NCI-H748 treated with DMSO at 0.1 percent for 48 hours (cell line): ENCODE data around the gene MT1M.
"Not testable (repeated sequence)": the region's sequence is repeated elsewhere in the genome, so short reads cannot be mapped to it uniquely, and the experiment has no call there.

Experiments
- DNase-seq: peaks from one replicate; lab custom pipeline; 2025; lab: John Stamatoyannopoulos, UW

The MT1M gene

DNA sequence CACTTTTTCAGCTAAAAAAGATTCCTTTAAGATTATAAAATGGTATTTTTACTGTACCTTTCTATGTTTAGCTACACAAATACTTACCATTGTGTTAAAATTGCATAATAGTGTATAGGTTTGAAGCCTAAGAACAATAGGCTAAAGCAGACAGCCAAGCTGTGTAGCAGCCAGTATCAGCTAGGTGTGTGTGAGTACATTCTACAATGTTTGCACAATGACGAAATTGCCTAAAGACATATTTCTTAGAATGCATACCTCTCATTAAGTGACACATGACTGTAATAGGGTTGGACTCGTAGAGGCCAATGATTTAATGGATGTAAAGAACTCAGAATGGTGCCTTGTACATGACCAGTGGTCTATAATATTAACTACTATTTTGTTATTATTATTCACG lies 17.4 kb downstream of the MT1M start:
- no peak for DNase-seq

DNA sequence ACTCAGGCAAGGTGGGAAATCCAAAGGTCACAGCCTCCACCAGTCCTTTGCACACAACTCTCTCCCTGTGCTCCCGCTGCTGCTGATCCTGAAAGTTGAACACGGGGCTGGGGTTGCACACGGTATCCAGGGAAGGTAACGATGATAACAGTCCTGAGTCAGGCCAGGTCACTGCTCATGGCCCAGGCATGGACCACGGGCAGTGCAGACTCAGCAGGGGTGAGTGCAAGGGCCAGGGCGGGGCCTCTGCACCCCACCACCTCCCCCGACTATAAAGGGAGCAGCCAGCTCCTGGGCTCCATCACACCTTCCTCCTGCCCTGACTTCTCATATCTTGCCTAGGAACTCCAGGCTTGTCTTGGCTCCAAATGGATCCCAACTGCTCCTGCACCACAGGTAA lies 19.1 kb downstream of the MT1M start, which contains the start of gene MT1B:
TSS of gene MT1B (plus strand) at position 301 of the 400 bp plus-strand sequence. CDS start at position 369, 68 bp downstream.
- DNase-seq = no peak

DNA sequence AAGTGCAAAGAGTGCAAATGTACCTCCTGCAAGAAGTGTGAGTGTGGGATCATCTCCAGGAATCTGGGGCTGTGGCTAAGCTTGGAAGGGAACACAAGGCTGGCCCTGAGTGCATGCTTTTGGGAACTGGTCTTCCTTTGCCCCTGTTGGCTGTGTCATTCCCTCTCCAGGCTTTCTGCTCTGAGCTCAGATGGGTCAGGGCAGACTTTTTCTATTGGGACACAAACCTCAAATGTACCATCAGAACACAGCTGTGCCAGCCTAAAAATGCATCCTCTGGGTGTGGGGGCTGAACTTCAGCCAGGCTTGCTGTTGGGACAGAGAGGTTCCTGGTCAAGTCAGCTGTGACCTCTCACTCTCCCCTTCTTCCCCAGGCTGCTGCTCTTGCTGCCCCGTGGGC lies 20.1 kb downstream of the MT1M start:
- DNase-seq = no peak

DNA sequence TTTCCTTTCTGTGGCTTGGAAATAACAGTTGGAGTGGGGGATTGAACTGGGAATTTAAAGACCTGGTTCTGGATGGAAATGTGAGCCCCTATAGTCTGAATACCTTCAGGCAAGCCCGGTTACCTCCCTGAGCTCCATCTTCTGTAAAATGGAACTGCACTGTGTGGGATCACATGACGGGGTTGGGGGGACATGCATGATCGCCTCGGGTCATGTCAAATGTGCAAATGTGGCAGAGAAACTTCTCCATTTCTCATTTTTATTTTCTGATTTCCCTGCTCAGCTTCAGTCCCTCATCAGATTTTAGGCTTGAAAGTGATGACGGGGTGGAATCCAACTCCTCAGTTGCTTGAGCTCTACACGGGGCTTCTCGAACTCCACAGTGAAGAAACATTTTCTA lies 20.8 kb downstream of the MT1M start:
- no peak for DNase-seq

DNA sequence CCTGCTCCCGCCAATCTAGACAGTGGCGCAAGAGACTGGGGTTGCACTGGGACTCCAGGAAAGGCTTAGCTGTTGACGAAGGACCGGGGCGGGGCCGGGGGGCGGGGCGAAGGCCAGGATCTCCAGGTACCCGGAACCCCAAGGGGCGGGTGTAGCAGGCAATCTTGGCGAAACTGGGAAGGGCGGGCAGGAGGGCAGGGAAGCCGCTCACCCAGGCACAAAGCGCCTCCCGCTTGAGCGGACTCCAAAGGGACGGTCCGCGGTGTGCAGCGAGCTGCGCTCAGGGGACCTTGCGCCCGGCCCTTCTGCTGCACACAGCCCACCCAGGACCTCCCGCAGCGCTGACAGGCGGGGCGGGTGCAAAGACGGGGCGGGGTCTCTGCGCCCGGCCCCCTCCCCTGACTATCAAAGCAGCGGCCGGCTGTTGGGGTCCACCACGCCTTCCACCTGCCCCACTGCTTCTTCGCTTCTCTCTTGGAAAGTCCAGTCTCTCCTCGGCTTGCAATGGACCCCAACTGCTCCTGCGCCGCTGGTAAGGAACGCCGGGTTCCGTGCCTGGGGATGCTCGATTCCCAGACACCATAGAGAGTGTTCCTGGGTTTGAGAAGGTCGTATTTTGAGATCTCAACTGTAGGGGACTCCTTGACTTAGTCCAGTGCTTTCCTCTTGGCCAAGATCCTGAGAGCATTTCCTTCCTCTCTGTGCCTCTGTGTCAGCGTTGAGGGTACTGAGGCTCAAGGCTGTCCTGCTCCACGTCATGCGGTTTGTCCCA lies 25.3 kb downstream of the MT1M start, which contains the start of gene MT1F:
TSS of gene MT1F (plus strand) at position 405 of the 772 bp plus-strand sequence. CDS start at position 505, 100 bp downstream.
- peak; percentile 11 for DNase-seq

DNA sequence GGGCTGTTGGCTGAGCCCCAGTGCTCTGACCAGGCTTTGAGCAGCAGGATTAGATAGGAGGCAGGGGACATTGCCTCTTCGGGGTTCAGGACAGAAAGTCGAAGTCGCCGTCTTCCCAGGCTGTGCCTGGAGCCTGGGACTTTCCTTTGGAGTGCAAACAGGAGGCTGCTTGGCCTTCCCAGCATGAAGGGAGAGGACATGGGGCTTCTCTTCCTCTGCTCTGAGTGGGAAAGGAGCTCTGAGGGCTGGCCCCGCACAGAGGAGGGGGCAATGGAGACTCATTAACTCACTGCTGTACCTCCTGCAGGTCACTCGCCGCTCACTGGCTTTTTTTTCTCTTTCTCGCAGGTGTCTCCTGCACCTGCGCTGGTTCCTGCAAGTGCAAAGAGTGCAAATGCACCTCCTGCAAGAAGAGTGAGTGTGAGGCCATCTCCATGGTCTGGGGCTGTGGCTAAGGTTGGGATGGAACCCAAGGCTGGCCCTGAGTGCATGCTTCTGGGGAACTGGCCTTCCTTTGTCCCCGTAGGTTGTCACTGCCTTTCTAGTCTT lies 25.9 kb downstream of the MT1M start:
- DNase-seq = no peak

DNA sequence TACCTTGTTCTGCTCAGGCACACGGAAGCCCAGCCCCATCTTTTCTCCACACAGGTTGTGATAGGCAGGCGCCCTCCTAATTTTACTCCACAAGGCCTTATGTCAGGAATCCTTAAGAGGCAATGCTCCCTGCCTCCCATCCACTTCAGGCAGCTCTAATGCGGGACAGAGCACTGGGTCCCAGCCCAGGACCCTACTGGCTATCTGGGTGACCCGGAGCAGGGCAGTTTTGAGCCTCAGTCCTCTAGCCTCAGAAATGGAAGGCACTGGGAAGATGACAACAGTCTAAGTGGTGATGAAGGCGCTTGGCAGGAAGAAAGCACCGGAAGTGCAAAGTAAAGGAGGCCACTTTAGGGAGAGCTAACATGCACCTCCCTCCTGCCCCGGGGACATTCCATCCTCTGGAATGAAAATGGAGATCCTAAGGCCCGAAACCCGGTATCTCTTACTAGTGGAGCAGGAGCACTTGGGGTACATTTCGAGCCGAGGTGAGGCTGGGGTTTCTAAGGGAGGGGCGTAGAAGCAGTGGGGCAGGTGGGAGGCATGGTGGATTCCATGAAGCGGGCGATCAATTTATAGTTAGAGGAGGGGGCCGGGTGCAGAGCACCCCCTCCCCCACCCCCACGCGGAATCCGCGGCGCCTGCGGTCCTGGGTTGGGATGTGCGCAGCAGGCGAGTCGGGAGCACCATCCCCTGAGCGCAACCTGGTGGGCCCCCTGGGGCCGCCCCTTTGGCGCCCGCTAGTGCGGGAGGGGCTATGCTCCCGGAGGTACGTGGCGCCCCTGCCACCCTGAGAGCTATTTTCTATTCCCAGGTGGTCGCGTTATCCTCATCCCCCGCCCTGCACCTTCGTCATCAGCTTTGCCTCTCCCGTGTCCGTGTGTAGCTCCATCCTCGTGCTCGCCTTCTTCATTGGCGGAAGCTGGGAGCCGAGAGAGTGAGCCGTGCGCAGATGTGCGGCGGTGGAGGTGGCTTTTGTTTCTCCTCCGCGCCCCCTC lies 30.2 kb downstream of the MT1M start:
- no peak for DNase-seq

DNA sequence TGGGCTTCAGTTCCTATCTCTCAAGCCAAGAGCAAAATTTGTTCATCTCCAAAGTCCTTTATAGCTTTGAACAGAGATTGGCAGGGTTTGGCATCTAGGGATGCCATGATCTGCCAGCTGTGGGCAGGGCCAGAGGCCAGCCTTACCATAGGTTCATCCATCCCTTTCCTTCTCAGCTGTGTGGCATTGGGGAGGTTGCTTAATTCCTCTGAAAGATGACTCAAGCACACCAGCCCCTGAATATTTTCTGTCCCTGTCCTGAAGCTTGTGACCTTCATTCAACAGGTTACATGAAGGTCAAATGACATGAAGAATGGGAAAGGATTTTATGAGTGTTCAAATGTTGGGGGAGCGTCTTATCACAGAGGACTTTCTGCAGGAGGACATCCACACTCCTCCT lies 32.0 kb downstream of the MT1M start:
- DNase-seq = no peak

DNA sequence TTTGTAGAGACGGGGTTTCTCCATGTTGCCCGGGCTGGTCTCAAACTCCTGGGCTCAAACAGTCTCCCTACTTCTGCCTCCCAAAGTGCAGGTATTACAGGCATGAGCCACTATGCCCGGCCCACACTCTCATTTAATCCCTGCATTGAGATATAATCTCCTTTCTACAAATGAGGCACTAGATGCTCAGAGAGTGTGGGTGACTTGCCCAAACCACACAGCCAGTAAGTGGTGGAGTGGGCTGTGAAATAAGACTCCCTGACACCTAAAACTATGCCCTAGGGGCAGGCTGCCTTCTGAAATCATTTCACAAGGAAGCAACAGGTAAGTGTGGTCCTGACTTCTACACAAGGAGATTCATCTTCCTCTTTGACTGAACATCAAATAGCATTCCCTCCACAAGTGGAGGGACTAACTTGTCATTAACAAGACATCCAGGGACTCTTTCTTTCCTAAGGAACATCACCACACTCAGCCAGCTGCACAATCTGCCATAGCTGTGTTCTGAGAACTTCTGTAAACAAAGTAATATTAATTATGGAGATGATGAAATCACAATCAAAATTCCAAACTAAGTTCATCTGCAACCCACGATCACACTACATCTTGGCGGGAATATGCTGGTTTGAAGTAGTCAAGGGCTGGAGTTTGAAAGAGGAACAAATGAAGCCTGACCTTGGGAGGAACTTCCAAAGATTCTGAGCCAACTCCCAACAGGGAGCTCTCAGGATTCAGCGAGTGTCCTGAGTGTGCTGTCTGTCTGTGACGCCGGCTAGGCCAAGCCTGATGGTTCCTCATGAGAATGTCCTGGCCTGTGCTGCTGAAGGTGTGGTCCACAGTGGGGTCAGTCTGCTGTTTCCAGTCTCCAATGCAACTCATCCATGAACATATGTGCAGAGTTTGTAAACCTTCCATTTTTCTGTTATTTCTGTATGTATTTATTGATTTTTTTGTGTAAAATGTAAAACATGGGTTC lies 33.1 kb downstream of the MT1M start:
- not testable (repeated sequence) for DNase-seq

DNA sequence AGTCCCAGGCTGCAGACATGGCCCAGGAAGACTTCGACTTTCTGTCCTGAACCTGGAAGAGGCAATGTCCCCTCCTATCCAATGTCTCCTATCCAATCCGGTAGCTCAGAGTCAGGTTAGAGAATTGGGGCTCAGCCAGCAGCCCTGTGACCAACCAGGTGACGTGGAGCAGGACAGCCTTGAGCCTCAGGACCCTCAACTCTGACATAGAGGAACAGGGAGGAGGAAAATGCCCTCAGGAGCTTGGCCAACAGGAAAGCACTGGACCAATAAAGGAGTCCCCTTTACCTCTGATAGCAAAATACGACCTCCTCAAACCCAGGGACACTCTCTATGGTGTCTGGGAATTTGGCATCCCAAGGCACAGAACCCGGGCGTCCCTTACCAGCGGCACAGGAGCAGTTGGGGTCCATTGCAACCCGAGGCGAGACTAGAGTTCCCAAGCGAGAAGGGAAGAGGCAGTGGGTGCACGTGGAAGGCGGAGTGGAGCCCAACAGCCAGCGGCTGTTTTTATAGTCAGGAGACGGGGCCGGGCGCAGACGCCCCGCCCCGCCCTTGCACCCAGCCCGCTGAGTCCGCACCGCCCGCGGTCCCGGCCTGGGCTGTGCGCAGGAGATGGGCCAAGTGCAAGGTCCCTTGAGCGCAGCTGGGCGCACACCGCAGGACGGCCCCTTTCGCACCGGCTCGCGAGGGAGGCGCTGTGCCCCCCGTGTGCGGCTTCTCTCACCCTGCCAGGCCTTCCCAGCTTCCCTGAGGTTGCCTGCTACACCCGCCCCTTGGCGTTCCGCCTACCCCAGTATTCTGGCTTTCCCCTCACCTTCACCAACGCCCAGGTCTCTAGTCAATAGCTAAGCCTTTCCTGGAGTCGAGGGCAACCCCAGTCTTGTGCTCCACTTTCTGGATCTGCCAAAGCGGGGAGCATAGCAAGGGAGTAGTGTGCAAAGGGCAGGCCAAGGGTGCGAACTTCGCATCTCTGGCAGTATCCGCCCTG lies 35.4 kb downstream of the MT1M start, which contains the start of gene MT1G:
TSS of gene MT1G (minus strand) at position 485 of the 991 bp plus-strand sequence. CDS start at position 413, 72 bp downstream.
- DNase-seq = no peak

DNA sequence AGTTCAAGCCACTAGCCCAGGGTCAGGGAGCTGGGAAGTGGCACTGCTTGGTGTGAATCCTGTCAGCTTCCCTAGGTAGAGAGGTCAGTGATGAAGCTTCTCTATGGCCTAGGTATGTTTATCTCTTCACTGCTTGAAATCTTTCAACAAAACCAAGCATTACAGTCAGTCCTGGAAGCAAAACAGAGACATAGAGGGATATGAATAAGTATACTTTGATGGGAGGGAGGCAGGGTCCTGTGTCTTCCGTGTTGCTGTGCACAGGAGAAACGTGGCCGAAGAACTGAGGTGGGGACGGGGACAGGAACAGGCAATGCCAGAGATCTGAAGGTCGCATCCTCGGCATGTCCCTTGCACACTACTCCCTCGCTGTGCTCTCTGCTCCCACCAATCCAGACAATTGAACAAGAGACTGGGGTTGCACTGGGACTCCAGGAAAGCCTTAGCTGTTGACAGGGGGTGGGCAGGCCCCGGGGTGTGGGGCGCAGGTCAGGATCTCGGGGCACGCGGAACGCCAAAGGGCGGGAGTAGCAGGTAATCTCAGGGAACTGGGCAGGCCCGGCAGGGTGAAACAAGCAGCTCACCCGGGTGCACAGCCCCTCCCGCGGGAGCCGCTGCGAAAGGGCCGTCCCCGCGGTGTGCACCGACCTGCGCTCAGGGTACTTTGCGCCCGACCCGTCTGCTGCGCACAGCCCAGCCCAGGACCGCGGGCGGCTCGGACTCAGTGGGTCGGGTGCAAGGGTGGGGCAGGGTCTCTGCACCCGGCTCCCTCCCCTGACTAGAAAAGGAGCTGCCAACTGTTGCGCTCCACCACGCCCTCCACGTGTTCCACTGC lies 36.8 kb downstream of the MT1M start, which contains the start of gene MT1H:
TSS of gene MT1H (plus strand) at position 810 of the 835 bp plus-strand sequence. CDS start 71 bp downstream, outside the sequence.
- DNase-seq = no peak

DNA sequence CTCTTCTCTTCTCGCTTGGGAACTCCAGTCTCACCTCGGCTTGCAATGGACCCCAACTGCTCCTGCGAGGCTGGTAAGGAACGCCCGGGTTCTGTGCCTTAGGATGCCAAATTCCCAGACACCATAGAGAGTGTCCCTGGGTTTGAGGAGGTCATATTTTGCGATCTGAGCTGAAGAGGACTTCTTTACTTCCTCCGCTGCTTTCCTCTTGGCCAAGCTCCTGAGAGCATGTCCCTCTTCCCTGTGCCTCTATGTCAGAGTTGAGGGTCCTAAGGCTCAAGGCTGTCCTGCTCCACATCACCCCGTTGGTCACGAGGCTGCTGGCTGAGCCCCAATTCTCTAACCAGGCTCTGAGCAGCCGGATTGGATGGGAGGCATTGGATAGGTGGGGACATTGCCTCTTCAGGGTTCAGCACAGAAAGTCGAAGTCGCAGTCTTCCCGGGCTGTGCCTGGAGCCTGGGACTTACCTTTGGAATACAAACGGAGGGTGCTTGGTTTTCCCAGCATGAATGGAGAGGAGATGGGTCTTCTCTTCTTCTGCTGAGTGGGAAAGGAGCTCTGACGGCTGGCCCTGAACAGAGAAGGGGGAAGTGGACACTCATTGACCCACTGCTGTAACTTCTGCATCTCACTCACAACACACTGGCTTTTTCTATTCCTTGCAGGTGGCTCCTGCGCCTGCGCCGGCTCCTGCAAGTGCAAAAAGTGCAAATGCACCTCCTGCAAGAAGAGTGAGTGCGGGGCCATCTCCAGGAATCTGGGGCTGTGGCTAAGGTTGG lies 37.6 kb downstream of the MT1M start:
- DNase-seq = no peak

DNA sequence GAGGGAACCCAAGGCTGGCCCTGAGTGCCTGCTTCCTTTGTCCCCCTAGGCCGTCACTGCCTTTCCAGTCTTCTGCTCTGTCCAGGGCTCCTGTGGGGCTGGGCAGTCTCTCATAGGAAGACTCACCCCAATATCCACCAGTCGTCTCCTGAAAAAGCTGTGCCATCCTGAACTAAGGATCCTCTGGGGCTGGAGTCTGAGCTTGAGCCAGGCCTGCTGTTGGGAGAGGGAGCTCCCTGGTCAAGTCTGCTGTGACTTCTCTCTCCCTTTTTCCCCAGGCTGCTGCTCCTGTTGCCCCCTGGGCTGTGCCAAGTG lies 38.1 kb downstream of the MT1M start:
- DNase-seq = no peak

DNA sequence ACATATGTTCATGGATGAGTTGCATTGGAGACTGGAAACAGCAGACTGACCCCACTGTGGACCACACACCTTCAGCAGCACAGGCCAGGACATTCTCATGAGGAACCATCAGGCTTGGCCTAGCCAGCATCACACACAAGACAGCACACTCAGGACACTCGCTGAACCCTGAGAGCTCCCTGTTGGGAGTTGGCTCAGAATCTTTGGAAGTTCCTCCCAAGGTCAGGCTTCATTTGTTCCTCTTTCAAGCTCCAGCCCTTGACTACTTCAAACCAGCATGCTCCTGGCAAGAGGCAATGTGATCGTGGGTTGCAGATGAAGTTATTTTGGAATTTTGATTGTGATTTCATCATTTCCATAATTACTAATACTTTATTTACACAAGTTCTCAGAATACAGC lies 39.2 kb downstream of the MT1M start:
- not testable (repeated sequence) for DNase-seq

DNA sequence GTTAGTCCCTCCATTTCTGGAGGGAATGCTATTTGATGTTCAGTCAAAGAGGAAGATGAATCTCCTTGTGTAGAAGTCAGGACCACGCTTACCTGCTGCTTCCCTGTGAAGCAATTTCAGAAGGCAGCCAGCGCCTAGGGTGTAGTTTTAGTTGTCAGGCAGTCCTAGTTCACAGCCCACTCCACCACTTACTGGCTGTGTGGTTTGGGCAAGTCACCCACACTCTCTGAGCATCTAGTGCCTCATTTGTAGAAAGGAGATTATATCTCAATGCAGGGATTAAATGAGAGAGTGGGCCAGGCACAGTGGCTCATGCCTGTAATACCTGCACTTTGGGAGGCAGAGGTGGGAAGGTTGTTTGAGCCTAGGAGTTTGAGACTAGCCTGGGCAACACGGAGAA lies 39.7 kb downstream of the MT1M start:
- DNase-seq = not testable (repeated sequence)

DNA sequence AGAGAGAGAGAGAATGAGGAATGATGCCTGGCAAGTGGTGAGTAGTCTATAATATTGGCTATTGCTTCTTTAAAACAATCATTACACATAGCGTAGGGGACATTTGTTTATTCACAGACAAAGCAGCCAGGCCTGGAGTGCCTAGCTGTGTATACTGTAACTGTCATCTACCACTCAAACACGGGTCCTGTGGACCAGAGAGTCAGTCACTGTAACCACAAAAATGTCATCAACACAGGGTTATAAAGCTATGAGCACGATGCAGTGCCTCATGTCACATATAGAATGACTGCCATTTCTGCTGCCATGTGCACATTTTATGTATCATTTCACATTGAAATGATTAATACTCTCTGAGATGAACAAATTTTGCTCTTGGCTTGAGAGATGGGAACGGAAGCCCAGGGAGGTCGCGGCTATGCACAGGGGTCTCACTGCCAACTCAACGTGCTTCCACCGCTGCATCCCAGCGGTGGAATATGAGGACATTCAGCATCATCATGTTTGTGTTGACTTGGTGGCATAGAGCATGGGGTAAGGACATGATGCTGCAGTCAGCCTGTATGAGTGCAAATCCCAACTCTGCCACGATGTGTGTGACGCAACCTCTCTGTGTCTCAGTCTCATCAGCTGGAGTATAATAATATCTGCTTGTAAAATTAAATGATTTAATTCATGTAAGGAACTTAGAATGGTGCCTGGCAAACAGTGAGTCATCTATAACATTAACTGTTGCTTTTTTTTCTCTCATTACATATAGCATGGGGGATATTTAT lies 40.5 kb downstream of the MT1M start:
- DNase-seq = no peak

DNA sequence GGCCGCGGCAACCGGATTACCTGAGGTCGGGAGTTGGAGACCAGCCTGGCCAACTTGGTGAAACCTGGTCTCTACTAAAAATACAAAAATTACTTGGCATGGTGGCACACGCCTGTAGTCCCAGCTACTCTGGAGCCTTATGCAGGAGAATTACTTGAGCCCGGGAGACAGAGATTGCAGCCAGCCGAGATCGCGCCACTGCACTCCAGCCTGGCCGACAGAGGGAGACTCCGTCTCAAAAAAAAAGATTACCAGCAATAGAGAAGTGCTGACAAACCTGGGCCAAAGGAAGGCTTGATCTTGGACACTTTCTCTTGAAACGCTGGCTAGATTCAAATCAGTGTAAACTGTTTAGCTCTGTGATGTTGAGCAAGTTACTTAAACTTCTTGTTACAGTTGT lies 41.5 kb downstream of the MT1M start:
- DNase-seq = no peak
